ENCODE measurements around the gene RERE.

RERE gene

GRCh38 chr1:8352886-8353785, 464.3 kb downstream of the RERE start:
- TF ChIP-seq, protein P1, sequence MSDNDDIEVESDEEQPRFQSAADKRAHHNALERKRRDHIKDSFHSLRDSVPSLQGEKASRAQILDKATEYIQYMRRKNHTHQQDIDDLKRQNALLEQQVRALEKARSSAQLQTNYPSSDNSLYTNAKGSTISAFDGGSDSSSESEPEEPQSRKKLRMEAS (IDR thresholded peaks at IDR 0.05): no peak
- TF ChIP-seq USF1 (IDR thresholded peaks at IDR 0.05): no peak
- TF ChIP-seq EGR1 (IDR thresholded peaks at IDR 0.05): no peak
- no peak for TF ChIP-seq YY1 (IDR thresholded peaks at IDR 0.05; ENCODE audit: low read depth)
- no peak for TF ChIP-seq CREB1 (IDR thresholded peaks at IDR 0.05; ENCODE audit: low read depth)
- TF ChIP-seq REST (IDR thresholded peaks at IDR 0.05; ENCODE audit: low read depth): no peak
- TF ChIP-seq EP300 (IDR thresholded peaks at IDR 0.05; ENCODE audit: borderline replicate concordance): no peak
- no peak for TF ChIP-seq TEAD4 (IDR thresholded peaks at IDR 0.05)
- TF ChIP-seq TCF12 (IDR thresholded peaks at IDR 0.05; ENCODE audit: low read depth): no peak
- no peak for TF ChIP-seq TAF1 (IDR thresholded peaks at IDR 0.05; ENCODE audit: low read depth)
- no peak for TF ChIP-seq FOXM1 (IDR thresholded peaks at IDR 0.05; ENCODE audit: borderline replicate concordance, low read depth)
- TF ChIP-seq ZBTB7A (IDR thresholded peaks at IDR 0.05; ENCODE audit: low read depth): no peak
- no peak for TF ChIP-seq RAD21 (IDR thresholded peaks at IDR 0.05; ENCODE audit: low read depth)
- TF ChIP-seq NFIC (IDR thresholded peaks at IDR 0.05): no peak
- no peak for TF ChIP-seq CEBPB (IDR thresholded peaks at IDR 0.05)

- TF ChIP-seq CREB1 (IDR thresholded peaks at IDR 0.05; ENCODE audit: low read depth) (no peak), REST (IDR thresholded peaks at IDR 0.05; ENCODE audit: low read depth) (no peak), TAF1 (IDR thresholded peaks at IDR 0.05; ENCODE audit: low read depth) (no peak), TCF12 (IDR thresholded peaks at IDR 0.05; ENCODE audit: low read depth) (no peak), NFIC (IDR thresholded peaks at IDR 0.05) (no peak), TEAD4 (IDR thresholded peaks at IDR 0.05) (no peak), EP300 (IDR thresholded peaks at IDR 0.05; ENCODE audit: borderline replicate concordance) (no peak), EGR1 (IDR thresholded peaks at IDR 0.05) (no peak), RAD21 (IDR thresholded peaks at IDR 0.05; ENCODE audit: low read depth) (no peak), FOXM1 (IDR thresholded peaks at IDR 0.05; ENCODE audit: borderline replicate concordance, low read depth) (no peak), YY1 (IDR thresholded peaks at IDR 0.05; ENCODE audit: low read depth) (no peak), CEBPB (IDR thresholded peaks at IDR 0.05) (no peak), USF1 (IDR thresholded peaks at IDR 0.05) (no peak)
Observed at GRCh38 chr1:8352471-8352845, 465.0 kb downstream of the RERE start.

DNA sequence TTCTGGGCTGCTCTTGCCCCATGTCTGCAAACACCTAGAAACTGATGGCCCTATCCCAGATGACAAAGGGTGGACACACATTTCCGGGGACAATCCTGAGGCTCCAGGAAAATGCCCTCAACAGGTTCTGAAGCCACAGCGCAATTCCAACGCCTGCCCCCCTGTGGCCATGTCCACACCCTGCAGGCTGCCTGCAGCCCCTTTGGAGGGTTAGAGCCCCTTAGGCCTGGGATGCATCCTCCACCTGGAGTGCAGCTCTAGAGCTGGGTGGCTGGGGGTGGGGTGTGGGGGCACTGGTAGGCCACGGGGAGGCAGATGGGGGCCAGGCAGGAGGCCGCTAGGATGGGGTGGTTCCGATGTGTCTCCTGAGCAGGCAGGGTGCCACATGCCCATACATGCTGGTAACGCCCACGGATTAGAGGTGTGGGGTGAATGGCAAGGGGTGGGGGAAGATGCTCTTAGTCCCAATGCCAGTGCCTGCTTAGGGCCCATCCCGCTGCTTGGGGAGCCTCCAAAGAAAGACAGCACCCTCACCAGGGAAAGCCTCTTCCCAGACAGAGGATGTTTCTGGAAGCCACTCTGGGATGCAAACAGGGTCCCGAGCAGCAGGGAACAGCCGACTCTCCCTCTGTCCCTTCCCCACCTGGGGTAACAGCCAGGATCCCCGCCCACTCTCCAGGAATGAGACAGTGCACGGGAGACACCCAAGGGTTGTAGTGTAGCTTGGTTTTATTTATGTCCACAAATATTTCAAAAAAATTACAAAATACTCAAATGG, 465.6 kb downstream of the RERE start:
- no peak for TF ChIP-seq EP300 (IDR thresholded peaks at IDR 0.05; ENCODE audit: borderline replicate concordance)
- TF ChIP-seq RAD21 (IDR thresholded peaks at IDR 0.05; ENCODE audit: low read depth): peak; percentile 11; the same call in 1 of the 2 replicates

- TF ChIP-seq TEAD4 (IDR thresholded peaks at IDR 0.05) (no peak), RAD21 (IDR thresholded peaks at IDR 0.05; ENCODE audit: low read depth) (no peak), NFIC (IDR thresholded peaks at IDR 0.05) (no peak), EGR1 (IDR thresholded peaks at IDR 0.05) (no peak), CREB1 (IDR thresholded peaks at IDR 0.05; ENCODE audit: low read depth) (no peak), REST (IDR thresholded peaks at IDR 0.05; ENCODE audit: low read depth) (no peak), TAF1 (IDR thresholded peaks at IDR 0.05; ENCODE audit: low read depth) (no peak), FOXM1 (IDR thresholded peaks at IDR 0.05; ENCODE audit: borderline replicate concordance, low read depth) (no peak), CEBPB (IDR thresholded peaks at IDR 0.05) (no peak), USF1 (IDR thresholded peaks at IDR 0.05) (no peak), TCF12 (IDR thresholded peaks at IDR 0.05; ENCODE audit: low read depth) (no peak), YY1 (IDR thresholded peaks at IDR 0.05; ENCODE audit: low read depth) (no peak), ZBTB7A (IDR thresholded peaks at IDR 0.05; ENCODE audit: low read depth) (no peak), EP300 (IDR thresholded peaks at IDR 0.05; ENCODE audit: borderline replicate concordance) (no peak)
- TF ChIP-seq, protein P1 (IDR thresholded peaks at IDR 0.05): no peak
Observed at GRCh38 chr1:8350914-8351684, 466.3 kb downstream of the RERE start.

All from Ishikawa (cell line).